Endothelial cell of umbilical vein (primary cell): ENCODE data around the gene PHC2. TPM values are rescaled to one million over a fixed set of nuclear protein-coding genes. Genes with fewer than 3 reads are reported as not detected.

Experiments used
- BruUV-seq: library from RNA; stranded (reverse); fragments of 400-500 nt; replicated peaks from 2 replicates; lab custom pipeline; 2021; lab: Mats Ljungman, UMichigan
- CTCF ChIA-PET: fragments of 300-600, 350-600 bp; sonication (Branson Sonifier 250); formaldehyde crosslinking; loops from one replicate; lab custom pipeline; 2021; ENCODE audit warnings: antibody characterized with exemption, inconsistent platforms; lab: Charles Lee
- POLR2A ChIA-PET: fragments of 300-600, 350-600 bp; sonication (Branson Sonifier 250); formaldehyde crosslinking; loops from one replicate; lab custom pipeline; 2021; ENCODE audit warnings: antibody characterized with exemption, inconsistent platforms; lab: Charles Lee
- DNase-seq: peaks from one replicate; pipeline ENCODE4 v3.0.0-alpha.2; 2011; ENCODE audit warnings: low read depth, low spot score
- FAIRE-seq: peaks from 2 replicates; lab custom pipeline; 2011; peaks lifted over from hg19 to GRCh38; lab: Jason Lieb, UNC
- H2AFZ ChIP-seq: 2 replicates; pipeline ENCODE4 v1.6.0; 2012; ENCODE audit warnings: low read depth, low read length, control low read depth, inconsistent platforms
- H3K27ac ChIP-seq: 2 replicates; pipeline ENCODE4 v1.5.1; 2011; ENCODE audit warnings: low read depth, mild to moderate bottlenecking, control low read depth, low read length, moderate library complexity; ENCODE audit not compliant: insufficient read depth
- H3K27me3 ChIP-seq, 2 experiments: 2 replicates each; pipeline versions ENCODE4 v1.6.0 to v1.6.1; 2011; ENCODE audit warnings: low read length in 2 of 2, mixed read lengths in 1 of 2; ENCODE audit not compliant: control insufficient read depth in 2 of 2, insufficient read depth in 2 of 2
- H3K36me3 ChIP-seq, 2 experiments: 2 replicates in 1 of 2; 3 replicates in 1 of 2; pipeline ENCODE4 v1.5.1; 2011; ENCODE audit warnings: low read length in 2 of 2, mild to moderate bottlenecking in 1 of 2, moderate library complexity in 1 of 2; ENCODE audit not compliant: control insufficient read depth in 2 of 2, insufficient read depth in 2 of 2; ENCODE audit errors: extremely low read depth in 1 of 2
- H3K4me1 ChIP-seq: 3 replicates; pipeline ENCODE4 v1.5.1; 2011; ENCODE audit warnings: mild to moderate bottlenecking, low read length; ENCODE audit not compliant: control insufficient read depth, insufficient read depth; ENCODE audit errors: extremely low read depth
- H3K4me2 ChIP-seq: 2 replicates; pipeline ENCODE4 v1.6.1; 2011; ENCODE audit warnings: low read length, control low read depth, mixed read lengths; ENCODE audit not compliant: insufficient read depth
- H3K4me3 ChIP-seq, 3 experiments: fragments of 200-600 bp in 1 of 3; sonication (generic), shearing (Covaris generic) in 1 of 3; replicated peaks in 1 of 3; 2 replicates each; pipeline ENCODE4 v1.5.1; 2011 to 2016; ENCODE audit warnings: control low read depth in 3 of 3, low read length in 3 of 3, mild to moderate bottlenecking in 2 of 3, inconsistent platforms in 1 of 3, low read depth in 1 of 3, moderate library complexity in 1 of 3; ENCODE audit not compliant: insufficient read depth in 1 of 3
- H3K79me2 ChIP-seq: 2 replicates; pipeline ENCODE4 v1.6.0; 2012; ENCODE audit warnings: low read length, inconsistent platforms; ENCODE audit not compliant: control insufficient read depth, insufficient read depth
- H3K9ac ChIP-seq: replicated peaks from 2 replicates; pipeline ENCODE3; 2011; ENCODE audit warnings: low read length, control low read depth; ENCODE audit not compliant: insufficient read depth; ENCODE audit errors: extremely low read depth
- H3K9me1 ChIP-seq: replicated peaks from 3 replicates; pipeline ENCODE4 v1.6.0; 2011; ENCODE audit warnings: mild to moderate bottlenecking, low read length; ENCODE audit not compliant: control insufficient read depth, insufficient read depth; ENCODE audit errors: extremely low read depth
- H3K9me3 ChIP-seq: replicated peaks from 2 replicates; pipeline ENCODE4 v1.5.1; 2012; ENCODE audit warnings: low read length, inconsistent platforms; ENCODE audit not compliant: control insufficient read depth, insufficient read depth
- H4K20me1 ChIP-seq: replicated peaks from 2 replicates; pipeline ENCODE3; 2011; ENCODE audit warnings: mild to moderate bottlenecking, low read length; ENCODE audit not compliant: control insufficient read depth, insufficient read depth; ENCODE audit errors: extremely low read depth
- CTCF ChIP-seq, 2 donors: IDR thresholded peaks; 1 replicate in 1 of 2; 2 replicates in 1 of 2; pipeline ENCODE4 v1.5.1; 2011; ENCODE audit warnings: low read length in 2 of 2, mild to moderate bottlenecking in 2 of 2, moderate library complexity in 2 of 2, control low read depth in 1 of 2, inconsistent platforms in 1 of 2, low read depth in 1 of 2; ENCODE audit not compliant: insufficient read depth in 1 of 2; ENCODE audit errors: extremely low read depth in 1 of 2
- EZH2 ChIP-seq: IDR thresholded peaks from 2 replicates; pipeline ENCODE4 v1.6.1; 2012; ENCODE audit warnings: borderline replicate concordance, low read depth, mild to moderate bottlenecking, moderate library complexity, low read length, inconsistent platforms; ENCODE audit not compliant: severe bottlenecking
- FOS ChIP-seq: IDR thresholded peaks from 2 replicates; pipeline ENCODE4 v1.6.1; 2011; ENCODE audit warnings: mild to moderate bottlenecking, low read length, moderate library complexity, borderline replicate concordance; ENCODE audit not compliant: insufficient read depth
- GATA2 ChIP-seq: IDR thresholded peaks from 2 replicates; pipeline ENCODE4 v1.7.0; 2011; ENCODE audit warnings: low read depth, mild to moderate bottlenecking, moderate library complexity, mixed read lengths, low read length; ENCODE audit not compliant: insufficient read length, insufficient read depth
- JUN ChIP-seq: IDR thresholded peaks from 2 replicates; pipeline ENCODE4 v1.6.1; 2011; ENCODE audit warnings: borderline replicate concordance, low read depth; ENCODE audit not compliant: insufficient read length, insufficient read depth
- MAX ChIP-seq: IDR thresholded peaks from 2 replicates; pipeline ENCODE4 v1.6.1; 2011; ENCODE audit not compliant: insufficient read depth, insufficient read length
- MYC ChIP-seq: IDR thresholded peaks from one replicate; pipeline ENCODE4 v1.6.1; 2011; ENCODE audit warnings: mild to moderate bottlenecking, low read depth, low read length
- POLR2A ChIP-seq: IDR thresholded peaks from 2 replicates; pipeline ENCODE4 v1.6.1; 2012; ENCODE audit warnings: low read depth, mild to moderate bottlenecking, control low read depth, low read length
- POLR2AphosphoS5 ChIP-seq: IDR thresholded peaks from 2 replicates; pipeline ENCODE4 v1.6.1; 2012; ENCODE audit warnings: low read depth, mild to moderate bottlenecking, control low read depth, low read length, moderate library complexity; ENCODE audit not compliant: insufficient read depth
- dilution Hi-C: fragments of 300-500 bp; cut with MboI; formaldehyde crosslinking; loops from one replicate; pipeline ENCODE4 v1.15.0; 2019; ENCODE audit warnings: low sequenced_read_pairs; ENCODE audit not compliant: extremely low pct_ligation_motif_present
- intact Hi-C: fragments of 100-400 bp; cut with micrococcal nuclease; formaldehyde crosslinking; loops from one replicate; pipeline ENCODE4 v1.10.0; 2022
- polyA plus RNA-seq, 4 experiments: library from polyadenylated mRNA; depleted of rRNA in 3 of 4; stranded (reverse) in 3 of 4; unstranded in 1 of 4; fragments of >200 nt; gene quantifications; 2 replicates each; pipeline versions ENCODE4 v1.2.1 to v1.2.3, GENCODE V29; 2011 to 2012; ENCODE audit warnings: missing spikeins in 1 of 4
- total RNA-seq: library from RNA; stranded (reverse); gene quantifications from 2 replicates; pipeline ENCODE4 v1.2.3, GENCODE V29; 2021

The PHC2 gene
- total and polyA plus RNA-seq, 2 donors (not counting 3 experiments of a cell fraction or from before 2014, with no cell fraction given), result 65.6 to 79.0 TPM

- no peaks in the 10 kb centered on the region for H3K9me1 ChIP-seq
- H4K20me1 ChIP-seq, result no peaks in the 10 kb centered on the region
- H3K4me3 ChIP-seq, result no peak overlapping the region
- FAIRE-seq (no peak), DNase-seq (no peak)
- peaks cover 3 to 20% of the 10 kb centered on the region in 2 experiments for H3K36me3 ChIP-seq
- H3K27ac ChIP-seq, result no peak overlapping the region
- H3K9me3 ChIP-seq, result no peaks in the 10 kb centered on the region
- POLR2A ChIA-PET, result no interaction called here
- dilution Hi-C loops, result no loop called here
- H3K9ac ChIP-seq, result no peak overlapping the region
- no peak overlapping the region for H2AFZ ChIP-seq
- BruUV-seq, result no TSS peak
- no peak overlapping the region for H3K4me2 ChIP-seq
- H3K79me2 ChIP-seq, result no peaks in the 10 kb centered on the region
- no peak for TF ChIP-seq POLR2AphosphoS5
- TF ChIP-seq MYC, result no peak
- no peak for TF ChIP-seq MAX
- no peak for TF ChIP-seq EZH2
- no peak for TF ChIP-seq POLR2A
- no peak for TF ChIP-seq CTCF (IDR thresholded peaks at IDR 0.05; ENCODE audit: extremely low read depth in 1 of 2, insufficient read depth in 1 of 2, low read depth in 1 of 2, low read length in 2 of 2)
- no peak for TF ChIP-seq JUN
- no peak for TF ChIP-seq GATA2
- TF ChIP-seq FOS, result no peak
- intact Hi-C loops, result loop anchor here (1.0 to 5.0 kb wide), 6 partner anchors 37 to 318 kb away; partner anchors contain the start of gene ZNF362
- H3K4me1 ChIP-seq, result no peaks in the 10 kb centered on the region
- H3K27me3 ChIP-seq, result no peaks in the 10 kb centered on the region
- CTCF ChIA-PET, result interaction anchor here (0.7 to 5.8 kb wide), 25 partner anchors 8 to 318 kb away, joined by 3 to 97 read pairs (median 7); partner anchors contain the start of gene ZSCAN20
Observed at GRCh38 chr1:33294071-33295010, 136.6 kb downstream of the PHC2 start.
